Chondrocyte (in vitro differentiated cells): ENCODE results near the gene OSBPL5. TPM values are rescaled to one million over a fixed set of nuclear protein-coding genes. Genes with fewer than 3 reads are reported as not detected.

Experiments
- DNase-seq: peaks from one replicate; pipeline ENCODE4 v3.0.0; 2021; ENCODE audit warnings: mixed read lengths, low spot score
- H3K27ac Mint-ChIP-seq: one replicate; pipeline ENCODE4 v1.8.0; 2021; ENCODE audit warnings: mild to moderate bottlenecking, moderate library complexity, mixed read lengths; ENCODE audit not compliant: unreplicated experiment
- H3K27me3 Mint-ChIP-seq: 2 replicates; pipeline ENCODE4 v1.8.0; 2021; ENCODE audit warnings: low read depth, mixed read lengths
- H3K36me3 Mint-ChIP-seq: 2 replicates; pipeline ENCODE4 v1.8.0; 2021; ENCODE audit warnings: low read depth, mixed read lengths
- H3K4me1 Mint-ChIP-seq: 2 replicates; pipeline ENCODE4 v1.8.0; 2021; ENCODE audit warnings: low read depth, mild to moderate bottlenecking, mixed read lengths
- H3K4me3 Mint-ChIP-seq: one replicate; pipeline ENCODE4 v1.8.0; 2021; ENCODE audit warnings: mild to moderate bottlenecking, moderate library complexity, mixed read lengths; ENCODE audit not compliant: unreplicated experiment
- H3K9me3 Mint-ChIP-seq: 2 replicates; pipeline ENCODE4 v1.8.0; 2021; ENCODE audit warnings: low read depth, mixed read lengths
- CTCF ChIP-seq: fragments of 200-600 bp; sonication (generic); IDR thresholded peaks from 2 replicates; pipeline ENCODE4 v1.5.0; 2021; ENCODE audit warnings: antibody characterized with exemption, mild to moderate bottlenecking, moderate library complexity
- total RNA-seq: library from RNA; stranded (reverse); gene quantifications from 3 replicates; pipeline ENCODE4 v1.2.1, GENCODE V29; 2021

Gene OSBPL5
- total RNA-seq, 1 donor from 2014 or later, result 43.9 TPM

- no peaks in the 10 kb centered on the region for H3K4me1 Mint-ChIP-seq
- H3K9me3 Mint-ChIP-seq, result no peaks in the 10 kb centered on the region
- H3K27me3 Mint-ChIP-seq, result no peaks in the 10 kb centered on the region
- no peak overlapping the region for H3K4me3 Mint-ChIP-seq
- peak; percentile 82 for DNase-seq
- no peak for TF ChIP-seq CTCF
- no peak overlapping the region for H3K27ac Mint-ChIP-seq
- no peaks in the 10 kb centered on the region for H3K36me3 Mint-ChIP-seq
These were observed 25.4 kb downstream of the OSBPL5 start for GRCh38 chr11:3139481-3140290.

- DNase-seq, result no peak
- Mint-ChIP-seq H3K4me3 (no peak overlapping the region), H3K27ac (no peak overlapping the region), H3K36me3 (no peaks in the 10 kb centered on the region), H3K9me3 (no peaks in the 10 kb centered on the region), H3K27me3 (no peaks in the 10 kb centered on the region), H3K4me1 (no peaks in the 10 kb centered on the region)
- no peak for TF ChIP-seq CTCF
These were observed 26.0 kb downstream of the OSBPL5 start for GRCh38 chr11:3139086-3139440.

- no peak overlapping the region for H3K27ac Mint-ChIP-seq
- no peaks in the 10 kb centered on the region for H3K36me3 Mint-ChIP-seq
- TF ChIP-seq CTCF, result no peak
- no peaks in the 10 kb centered on the region for H3K27me3 Mint-ChIP-seq
- no peaks in the 10 kb centered on the region for H3K4me1 Mint-ChIP-seq
- H3K9me3 Mint-ChIP-seq, result no peaks in the 10 kb centered on the region
- DNase-seq, result peak; percentile 87
- H3K4me3 Mint-ChIP-seq, result no peak overlapping the region
These were observed 26.7 kb downstream of the OSBPL5 start for GRCh38 chr11:3138178-3139085.

DNA sequence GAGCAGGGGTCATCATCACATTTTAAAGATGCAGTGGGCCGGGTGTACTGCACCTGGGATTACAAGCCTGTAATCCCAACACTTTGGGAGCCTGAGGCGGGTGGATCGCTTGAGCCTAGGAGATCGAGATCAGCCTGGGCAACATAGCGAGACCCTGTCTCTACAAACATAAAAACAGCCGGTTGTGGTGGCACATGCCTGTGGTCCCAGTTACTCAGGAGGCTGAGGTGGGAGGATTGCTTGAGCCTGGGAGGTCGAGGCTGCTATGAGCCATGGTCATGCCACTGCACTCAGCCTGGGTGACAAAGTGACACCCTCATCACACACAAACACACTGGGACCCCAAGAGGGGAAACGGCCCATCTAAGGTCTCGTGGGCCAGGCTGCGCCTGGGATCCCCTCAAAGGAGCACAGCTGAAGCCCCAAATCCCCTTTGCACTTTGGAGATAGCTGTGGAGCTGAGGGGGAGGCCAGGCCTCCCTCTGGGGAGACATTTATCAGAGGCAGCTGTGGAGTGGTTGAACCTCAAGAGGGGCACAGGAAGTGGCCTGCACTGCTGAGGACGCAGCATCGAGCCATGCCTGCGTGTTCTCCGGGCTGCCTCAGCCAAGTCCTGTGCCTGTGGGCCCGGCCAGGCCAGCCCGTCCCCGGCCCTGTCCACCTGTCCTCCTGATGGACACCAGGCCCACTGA is 27.5 kb downstream of the OSBPL5 start:
- no peaks in the 10 kb centered on the region for H3K27me3 Mint-ChIP-seq
- peaks cover under 1% of the 10 kb centered on the region for H3K36me3 Mint-ChIP-seq
- H3K9me3 Mint-ChIP-seq, result no peaks in the 10 kb centered on the region
- no peak overlapping the region for H3K27ac Mint-ChIP-seq
- peak; percentile 27 for DNase-seq
- no peaks in the 10 kb centered on the region for H3K4me1 Mint-ChIP-seq
- H3K4me3 Mint-ChIP-seq, result no peak overlapping the region
- TF ChIP-seq CTCF, result no peak
